Measurements from ENCODE around the gene STARD13.

The STARD13 gene

GRCh38 chr13:33289966-33290365 is 4.4 kb upstream of the STARD13 start:
- no peak overlapping the region for H3K27ac ChIP-seq
- TF ChIP-seq ZFX (IDR thresholded peaks at IDR 0.05; ENCODE audit: borderline replicate concordance), result no peak
- TF ChIP-seq, protein P1, sequence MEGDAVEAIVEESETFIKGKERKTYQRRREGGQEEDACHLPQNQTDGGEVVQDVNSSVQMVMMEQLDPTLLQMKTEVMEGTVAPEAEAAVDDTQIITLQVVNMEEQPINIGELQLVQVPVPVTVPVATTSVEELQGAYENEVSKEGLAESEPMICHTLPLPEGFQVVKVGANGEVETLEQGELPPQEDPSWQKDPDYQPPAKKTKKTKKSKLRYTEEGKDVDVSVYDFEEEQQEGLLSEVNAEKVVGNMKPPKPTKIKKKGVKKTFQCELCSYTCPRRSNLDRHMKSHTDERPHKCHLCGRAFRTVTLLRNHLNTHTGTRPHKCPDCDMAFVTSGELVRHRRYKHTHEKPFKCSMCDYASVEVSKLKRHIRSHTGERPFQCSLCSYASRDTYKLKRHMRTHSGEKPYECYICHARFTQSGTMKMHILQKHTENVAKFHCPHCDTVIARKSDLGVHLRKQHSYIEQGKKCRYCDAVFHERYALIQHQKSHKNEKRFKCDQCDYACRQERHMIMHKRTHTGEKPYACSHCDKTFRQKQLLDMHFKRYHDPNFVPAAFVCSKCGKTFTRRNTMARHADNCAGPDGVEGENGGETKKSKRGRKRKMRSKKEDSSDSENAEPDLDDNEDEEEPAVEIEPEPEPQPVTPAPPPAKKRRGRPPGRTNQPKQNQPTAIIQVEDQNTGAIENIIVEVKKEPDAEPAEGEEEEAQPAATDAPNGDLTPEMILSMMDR (IDR thresholded peaks at IDR 0.05), result no peak

GRCh38 chr13:33287142-33287882 is 1.8 kb upstream of the STARD13 start:
- no peak overlapping the region for H3K27ac ChIP-seq
- TF ChIP-seq ZFX (IDR thresholded peaks at IDR 0.05; ENCODE audit: borderline replicate concordance), result no peak
- TF ChIP-seq, protein P1 (IDR thresholded peaks at IDR 0.05), result no peak

GRCh38 chr13:33286128-33286527 is 573 bp upstream of the STARD13 start:
- TF ChIP-seq, protein P1 (IDR thresholded peaks at IDR 0.05), result no peak
- TF ChIP-seq ZFX (IDR thresholded peaks at IDR 0.05; ENCODE audit: borderline replicate concordance), result no peak
- H3K27ac ChIP-seq, result peak overlapping the region; percentile 87

- peak overlapping the region; percentile 87 for H3K27ac ChIP-seq
Measured at GRCh38 chr13:33284916-33285315, 639 bp downstream of the STARD13 start.

DNA sequence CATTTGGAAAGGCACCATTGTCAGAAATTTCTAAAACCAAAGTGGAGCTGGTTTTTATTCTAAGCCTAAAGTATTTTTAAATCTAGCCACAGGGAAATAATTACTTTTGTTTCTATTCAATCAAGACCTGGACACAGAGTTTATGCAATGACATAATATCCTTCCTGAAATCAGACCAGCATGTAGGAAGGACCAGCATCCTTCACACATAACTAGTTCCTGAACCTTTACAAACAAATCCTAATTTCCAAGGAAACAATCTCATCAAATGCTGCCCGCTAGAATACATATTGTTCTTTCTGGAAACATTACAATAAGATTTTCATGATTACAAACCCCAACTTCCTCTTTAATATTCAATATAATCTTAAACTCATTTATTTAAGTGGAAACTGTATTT is 1.5 kb downstream of the STARD13 start:
- TF ChIP-seq ZFX (IDR thresholded peaks at IDR 0.05; ENCODE audit: borderline replicate concordance), result no peak
- TF ChIP-seq, protein P1 (IDR thresholded peaks at IDR 0.05), result no peak

More at GRCh38 chr13:33284916-33285315, 639 bp downstream of the STARD13 start:
- no peak for TF ChIP-seq ZFX (IDR thresholded peaks at IDR 0.05; ENCODE audit: borderline replicate concordance)
- TF ChIP-seq, protein P1 (IDR thresholded peaks at IDR 0.05), result no peak

DNA sequence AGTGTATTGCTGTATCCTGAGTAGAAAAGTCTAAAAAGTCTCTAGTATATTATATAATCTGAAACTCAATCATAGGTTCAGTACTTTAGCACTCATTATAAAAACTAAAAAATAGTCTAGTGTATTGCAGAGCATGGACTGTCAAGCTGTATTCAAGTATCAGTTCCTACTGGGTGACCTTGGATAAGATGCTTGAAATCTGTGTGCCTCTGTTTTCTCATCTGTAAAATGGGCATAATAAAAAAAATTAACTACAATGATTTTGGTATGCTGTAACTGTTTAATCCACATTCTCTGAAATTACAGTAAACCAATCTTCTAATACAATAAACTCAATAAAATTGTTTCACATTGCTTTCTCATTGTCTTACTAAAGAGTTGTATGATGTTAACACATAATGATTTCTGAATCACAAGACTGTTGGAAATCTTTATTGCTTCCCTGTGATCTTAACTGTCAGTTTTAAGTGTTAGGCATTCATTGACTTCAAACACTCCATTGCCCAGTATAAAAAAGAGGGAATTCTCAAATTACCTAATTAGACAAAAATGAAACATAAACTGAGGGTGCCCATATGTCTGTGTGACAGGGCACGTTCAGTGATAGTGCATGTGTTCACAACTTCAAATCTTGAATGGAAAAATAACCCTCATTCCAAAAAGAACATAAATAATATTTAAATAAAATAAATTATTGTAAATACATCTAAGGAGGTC is 2.2 kb downstream of the STARD13 start:
- no peak for TF ChIP-seq ZFX (IDR thresholded peaks at IDR 0.05; ENCODE audit: borderline replicate concordance)
- TF ChIP-seq, protein P1 (IDR thresholded peaks at IDR 0.05), result no peak
- H3K27ac ChIP-seq, result no peak overlapping the region

More for the DNA sequence above, 1.5 kb downstream of the STARD13 start:
- no peak overlapping the region for H3K27ac ChIP-seq
